K562 (cell line): Measurements from ENCODE around the gene GALT. TPM values are rescaled to one million over a fixed set of nuclear protein-coding genes. Genes with fewer than 3 reads are reported as not detected.

Experiments
- ATAC-seq: fragments of 200-7000 bp; cut with Tn5 transposase; 3 replicates; pipeline ENCODE4 v1.9.1; 2020; ENCODE audit warnings: moderate library complexity
- BruUV-seq: library from RNA; stranded (reverse); fragments of 400-500 nt; replicated peaks from 2 replicates; lab custom pipeline; 2021; lab: Mats Ljungman, UMichigan
- CTCF ChIA-PET: fragments of 300-600 bp; formaldehyde crosslinking; extraction: SDS; loops from one replicate; lab custom pipeline; 2021; ENCODE audit warnings: low intra/inter-chr PET ratio; lab: Yijun Ruan, JAX
- POLR2A ChIA-PET: fragments of 300-600, 350-650 bp; sonication (Branson Sonifier 250); formaldehyde crosslinking; extraction: SDS; loops from one replicate; lab custom pipeline; 2021; ENCODE audit warnings: antibody characterized with exemption, inconsistent platforms; lab: Yijun Ruan, JAX
- DNase-seq, 4 experiments: peaks; one replicate each; pipeline versions ENCODE4 v3.0.0 to v3.0.0-alpha.2; 2011 to 2018; ENCODE audit warnings: low spot score in 3 of 4, mixed read lengths in 3 of 4; ENCODE audit errors: extremely low read depth in 1 of 4
- FAIRE-seq: peaks from 2 replicates; lab custom pipeline; 2011; peaks lifted over from hg19 to GRCh38; lab: Jason Lieb, UNC
- H2AFZ ChIP-seq: 2 replicates; pipeline ENCODE4 v1.6.0; 2011; ENCODE audit warnings: low read depth, low read length, control low read depth, inconsistent platforms
- H3K27ac ChIP-seq: fragments of 200-600 bp; 3 replicates; pipeline ENCODE4 v1.8.0; 2011; ENCODE audit warnings: low read depth, mild to moderate bottlenecking, control low read depth, inconsistent platforms, low read length, moderate library complexity, mixed read lengths; ENCODE audit errors: extremely low read depth
- H3K27me3 ChIP-seq, 2 experiments: fragments of 300-600 bp in 1 of 2; 2 replicates in 1 of 2; 3 replicates in 1 of 2; pipeline versions ENCODE4 v1.6.0 to v1.8.0; 2011; ENCODE audit warnings: inconsistent platforms in 2 of 2, low read length in 2 of 2, mild to moderate bottlenecking in 1 of 2, mixed read lengths in 1 of 2, moderate library complexity in 1 of 2; ENCODE audit not compliant: control insufficient read depth in 2 of 2, insufficient read depth in 2 of 2
- H3K36me3 ChIP-seq: fragments of 300-600 bp; 3 replicates; pipeline ENCODE4 v1.8.0; 2011; ENCODE audit warnings: mild to moderate bottlenecking, low read length, inconsistent platforms; ENCODE audit not compliant: control insufficient read depth, insufficient read depth
- H3K4me1 ChIP-seq, 2 experiments: fragments of 200-600 bp in 1 of 2; replicated peaks in 1 of 2; 2 replicates in 1 of 2; 3 replicates in 1 of 2; pipeline versions ENCODE4 v1.5.1 to v1.8.0; 2011; ENCODE audit warnings: inconsistent platforms in 2 of 2, low read length in 2 of 2, mild to moderate bottlenecking in 1 of 2, mixed read lengths in 1 of 2, moderate library complexity in 1 of 2; ENCODE audit not compliant: control insufficient read depth in 2 of 2, insufficient read depth in 2 of 2
- H3K4me2 ChIP-seq: 2 replicates; pipeline ENCODE4 v1.6.1; 2011; ENCODE audit warnings: low read length, control low read depth, inconsistent platforms, mixed read lengths; ENCODE audit not compliant: insufficient read depth
- H3K4me3 ChIP-seq: fragments of 200-600 bp; sonication (generic), shearing (Covaris generic); 2 replicates; pipeline ENCODE4 v1.5.1; 2016; ENCODE audit warnings: control low read depth, inconsistent platforms
- H3K79me2 ChIP-seq: fragments of 200-600 bp; 3 replicates; pipeline ENCODE4 v1.8.0; 2011; ENCODE audit warnings: low read length, inconsistent platforms; ENCODE audit not compliant: control insufficient read depth, insufficient read depth
- H3K9ac ChIP-seq, 2 experiments: 2 replicates each; pipeline versions ENCODE4 v1.6.0 to v1.6.1; 2011; ENCODE audit warnings: low read depth in 2 of 2, low read length in 2 of 2, control low read depth in 1 of 2, inconsistent platforms in 1 of 2, mild to moderate bottlenecking in 1 of 2, mixed read lengths in 1 of 2; ENCODE audit not compliant: insufficient read depth in 1 of 2
- H3K9me1 ChIP-seq: one replicate; pipeline ENCODE4 v1.6.0; 2011; ENCODE audit warnings: inconsistent platforms, mild to moderate bottlenecking, low read length, moderate library complexity; ENCODE audit not compliant: control insufficient read depth, insufficient read depth
- H3K9me3 ChIP-seq: replicated peaks from 2 replicates; pipeline ENCODE4 v1.5.1; 2011; ENCODE audit warnings: low read depth, low read length, inconsistent platforms; ENCODE audit not compliant: control insufficient read depth, insufficient read depth
- H4K20me1 ChIP-seq: replicated peaks from 2 replicates; pipeline ENCODE4 v1.6.1; 2011; ENCODE audit warnings: low read length, inconsistent platforms, mixed read lengths; ENCODE audit not compliant: control insufficient read depth, insufficient read depth
- ATF3 ChIP-seq, 2 experiments: fragments of 450-650 bp in 1 of 2; sonication (generic) in 1 of 2; formaldehyde crosslinking in 1 of 2; IDR thresholded peaks in 1 of 2; conservative IDR thresholded peaks in 1 of 2; 2 replicates each; pipeline versions ENCODE4 v1.6.1 to v1.8.1; 2016 to 2023; ENCODE audit warnings: mild to moderate bottlenecking in 2 of 2, moderate library complexity in 2 of 2, inconsistent platforms in 1 of 2, missing genetic modification reagents in 1 of 2
- CTCF ChIP-seq, 3 experiments: IDR thresholded peaks in 2 of 3; conservative IDR thresholded peaks in 1 of 3; 2 replicates each; pipeline ENCODE4 v1.5.1; 2011 to 2012; ENCODE audit warnings: low read length in 3 of 3, mild to moderate bottlenecking in 3 of 3, control low read depth in 2 of 3, improper control_type of control experiment in 1 of 3, inconsistent platforms in 1 of 3, low read depth in 1 of 3, mixed read lengths in 1 of 3, moderate library complexity in 1 of 3; ENCODE audit not compliant: insufficient read depth in 2 of 3
- GTF3C2 ChIP-seq: IDR thresholded peaks from 3 replicates; pipeline ENCODE4 v1.6.1; 2011; ENCODE audit warnings: borderline replicate concordance, mild to moderate bottlenecking, moderate library complexity; ENCODE audit not compliant: insufficient read length; ENCODE audit errors: extremely low read depth
- LCOR ChIP-seq: sonication (generic); formaldehyde crosslinking; IDR thresholded peaks from 2 replicates; pipeline ENCODE4 v1.8.0; 2022; ENCODE audit warnings: mild to moderate bottlenecking, missing genetic modification reagents
- TAF1 ChIP-seq: IDR thresholded peaks from 2 replicates; pipeline ENCODE4 v1.6.1; 2011; ENCODE audit warnings: mild to moderate bottlenecking, low read length, moderate library complexity; ENCODE audit not compliant: insufficient read depth, control insufficient read depth, severe bottlenecking; ENCODE audit errors: extremely low read depth
- ZNF609 ChIP-seq: sonication (generic); formaldehyde crosslinking; IDR thresholded peaks from 2 replicates; pipeline ENCODE4 v1.8.1; 2023; ENCODE audit warnings: missing genetic modification reagents, mild to moderate bottlenecking, borderline replicate concordance
- WGBS: fragments of 100-300 bp; shearing (Covaris generic); methylation state at CpG from one replicate; pipeline ENCODE4 v1.1.6; 2016; ENCODE audit warnings: low coverage, mixed read lengths; ENCODE audit not compliant: insufficient coverage; ENCODE audit errors: missing lambda C conversion rate; 5-methylcytosine and 5-hydroxymethylcytosine counted together
- in situ Hi-C: fragments of 300-500 bp; cut with MboI; formaldehyde crosslinking; loops from 4 replicates; pipeline ENCODE4 v1.15.0; 2018; ENCODE audit warnings: inconsistent platforms, mixed read lengths
- intact Hi-C: fragments of 100-400 bp; cut with micrococcal nuclease; formaldehyde crosslinking; loops from 2 replicates; pipeline ENCODE4 v1.14.2; 2022
- polyA plus RNA-seq, 8 experiments: library from polyadenylated mRNA; depleted of rRNA in 4 of 8; stranded (reverse) in 5 of 8; unstranded in 3 of 8; fragments of >200 nt; fragmentation: Nextera tagmentation in 2 of 8; fragmentation: Illumina TruSeq in 1 of 8; extraction: Ambion mirVana in 2 of 8; extraction: Trizol in 1 of 8; gene quantifications; 2 replicates each; pipeline versions ENCODE4 v1.2.1 to v1.2.3, GENCODE V29; 2011 to 2014; ENCODE audit warnings: inconsistent platforms in 1 of 8, missing spikeins in 1 of 8
- total RNA-seq, 7 experiments: library from RNA; depleted of rRNA in 6 of 7; stranded (reverse); fragments of >200 nt in 6 of 7; fragmentation: Illumina TruSeq in 2 of 7; extraction: Trizol in 2 of 7; gene quantifications; 2 replicates each; pipeline versions ENCODE4 v1.2.1 to v1.2.3, GENCODE V29; 2011 to 2021; ENCODE audit warnings: low replicate concordance in 1 of 7

GALT gene
- total and polyA plus RNA-seq, 9 of the 15 experiments (the other 6 are each of a cell fraction or from before 2014, with no cell fraction given), result 7.3 to 29.2 (median 15.6) TPM

- in situ Hi-C loops, result no loop called here
- POLR2A ChIA-PET, result no interaction called here
- BruUV-seq, result no TSS peak
- TF ChIP-seq TAF1 (no peak), GTF3C2 (no peak), ATF3 (IDR thresholded peaks at IDR 0.05) (no peak), ATF3 (CRISPR knock-in tag; conservative IDR thresholded peaks at IDR 0.05) (no peak), CTCF (IDR thresholded peaks at IDR 0.05 in 2 of 3, conservative IDR thresholded peaks at IDR 0.05 in 1 of 3; ENCODE audit: insufficient read depth in 2 of 3, low read depth in 1 of 3, low read length in 3 of 3) (no peak), ZNF609 (CRISPR knock-in tag) (no peak), LCOR (CRISPR knock-in tag) (no peak)
Measured at GRCh38 chr9:34658461-34658860, 12.0 kb downstream of the GALT start.

More at GRCh38 chr9:34658461-34658860, 12.0 kb downstream of the GALT start:
- FAIRE-seq (no peak), ATAC-seq (no peak), DNase-seq (no peak)
- no peaks in the 10 kb centered on the region for H3K36me3 ChIP-seq
- H4K20me1 ChIP-seq, result no peaks in the 10 kb centered on the region
- H3K4me2 ChIP-seq, result no peak overlapping the region
- no peaks in the 10 kb centered on the region for H3K9me3 ChIP-seq
- peaks cover 2% of the 10 kb centered on the region for H3K9me1 ChIP-seq
- no peak overlapping the region for H3K27ac ChIP-seq
- H3K79me2 ChIP-seq, result no peaks in the 10 kb centered on the region
- peaks cover 9 to 20% of the 10 kb centered on the region in 2 experiments for H3K4me1 ChIP-seq
- intact Hi-C loops, result no loop called here
- no peak overlapping the region for H3K9ac ChIP-seq
- H3K27me3 ChIP-seq, result no peaks in the 10 kb centered on the region
- H2AFZ ChIP-seq, result no peak overlapping the region
- no peak overlapping the region for H3K4me3 ChIP-seq
- CTCF ChIA-PET, result no interaction called here
- 79% methylated on average over 13 of the region's 14 CpGs for WGBS
